PC-3 (cell line): Measurements from ENCODE around the gene ADAMTSL1. TPM values are rescaled to one million over a fixed set of nuclear protein-coding genes. Genes with fewer than 3 reads are reported as not detected.

Experiments used
- ATAC-seq: fragments of 200-7000 bp; cut with Tn5 transposase; 2 replicates; pipeline ENCODE4 v1.9.1; 2020; ENCODE audit warnings: mild to moderate bottlenecking, moderate library complexity
- BruUV-seq: library from RNA; stranded (reverse); fragments of 400-500 nt; replicated peaks from 2 replicates; lab custom pipeline; 2021; lab: Mats Ljungman, UMichigan
- CTCF ChIA-PET: fragments of 300-600 bp; sonication (Branson Sonifier 250); formaldehyde crosslinking; loops from one replicate; lab custom pipeline; 2022; ENCODE audit warnings: antibody characterized with exemption; lab: Charles Lee
- POLR2A ChIA-PET: fragments of 300-600 bp; sonication (Branson Sonifier 250); formaldehyde crosslinking; loops from one replicate; lab custom pipeline; 2022; ENCODE audit warnings: antibody characterized with exemption; ENCODE audit not compliant: unreplicated experiment; lab: Charles Lee
- DNase-seq: peaks from one replicate; pipeline ENCODE4 v3.0.0-alpha.2; 2015
- H2AFZ ChIP-seq: fragments of 300-600 bp; sonication (generic); 2 replicates; pipeline ENCODE4 v1.6.0; 2016; ENCODE audit warnings: antibody characterized with exemption, low read length
- H3F3A ChIP-seq: fragments of 300-600 bp; sonication (generic); one replicate; pipeline ENCODE4 v1.6.0; 2017; ENCODE audit warnings: antibody characterized with exemption, low read length, control low read depth, mild to moderate bottlenecking; ENCODE audit not compliant: unreplicated experiment
- H3K27ac ChIP-seq: fragments of 300-600 bp; sonication (generic); 2 replicates; pipeline ENCODE4 v1.5.1; 2016; ENCODE audit warnings: mild to moderate bottlenecking, low read length
- H3K27me3 ChIP-seq: fragments of 300-600 bp; sonication (generic); 2 replicates; pipeline ENCODE4 v1.6.1; 2016; ENCODE audit warnings: low read length, mixed read lengths
- H3K36me3 ChIP-seq: fragments of 300-600 bp; sonication (generic); 2 replicates; pipeline ENCODE4 v1.6.1; 2016; ENCODE audit warnings: low read depth, mixed run types, low read length, mixed read lengths
- H3K4me1 ChIP-seq: fragments of 300-600 bp; sonication (generic); 2 replicates; pipeline ENCODE4 v1.5.1; 2016; ENCODE audit warnings: low read length; ENCODE audit not compliant: insufficient read depth
- H3K4me2 ChIP-seq: fragments of 300-600 bp; sonication (generic); 2 replicates; pipeline ENCODE4 v1.6.0; 2016; ENCODE audit warnings: low read length
- H3K4me3 ChIP-seq: fragments of 300-600 bp; sonication (generic); 2 replicates; pipeline ENCODE4 v1.5.1; 2016; ENCODE audit warnings: mild to moderate bottlenecking, low read length, mixed read lengths
- H3K79me2 ChIP-seq: fragments of 300-600 bp; sonication (generic); 2 replicates; pipeline ENCODE4 v1.6.1; 2017; ENCODE audit warnings: low read length, mixed read lengths
- H3K9ac ChIP-seq: fragments of 300-600 bp; sonication (generic); 2 replicates; pipeline ENCODE4 v1.6.0; 2016; ENCODE audit warnings: mild to moderate bottlenecking, low read length
- H3K9me2 ChIP-seq: fragments of 300-600 bp; sonication (generic); replicated peaks from 2 replicates; pipeline ENCODE4 v1.6.1; 2016; ENCODE audit warnings: mixed run types, low read length, mixed read lengths
- H3K9me3 ChIP-seq: fragments of 300-600 bp; sonication (generic); 2 replicates; pipeline ENCODE4 v1.6.1; 2016; ENCODE audit warnings: low read length, mixed read lengths
- H4K20me1 ChIP-seq: fragments of 300-600 bp; sonication (generic); 2 replicates; pipeline ENCODE4 v1.6.1; 2016; ENCODE audit warnings: low read length, mixed read lengths
- CTCF ChIP-seq: fragments of 300-600 bp; sonication (generic); conservative IDR thresholded peaks from 2 replicates; pipeline ENCODE4 v1.5.1; 2017; ENCODE audit warnings: antibody characterized with exemption, low read depth, mild to moderate bottlenecking, low read length
- EZH2 ChIP-seq: fragments of 300-600 bp; sonication (generic); IDR thresholded peaks from one replicate; pipeline ENCODE4 v1.6.1; 2017; ENCODE audit warnings: antibody characterized with exemption, mild to moderate bottlenecking, low read length; ENCODE audit not compliant: unreplicated experiment
- EZH2phosphoT487 ChIP-seq: fragments of 300-600 bp; sonication (generic); IDR thresholded peaks from 2 replicates; pipeline ENCODE4 v1.6.1; 2018; ENCODE audit warnings: mild to moderate bottlenecking, antibody characterized with exemption, low read length, borderline replicate concordance
- intact Hi-C: fragments of 100-400 bp; cut with micrococcal nuclease; formaldehyde crosslinking; loops from 2 replicates; pipeline ENCODE4 v1.9.0; 2023
- total RNA-seq: library from RNA; depleted of rRNA; stranded (reverse); fragments of >200 nt; gene quantifications from 2 replicates; pipeline ENCODE4 v1.2.3, GENCODE V29; 2014

The ADAMTSL1 gene
- total RNA-seq, 1 experiment from 2014 or later = 0.26 TPM

GRCh38 chr9:18755263-18755662 lies 281.3 kb downstream of the ADAMTSL1 start:
- H3F3A ChIP-seq = no peaks in the 10 kb centered on the region
- no peaks in the 10 kb centered on the region for H3K9me2 ChIP-seq
- H3K9me3 ChIP-seq = no peaks in the 10 kb centered on the region
- POLR2A ChIA-PET = no interaction called here
- no peak overlapping the region for H3K4me3 ChIP-seq
- TF ChIP-seq EZH2 (no peak), CTCF (no peak), EZH2phosphoT487 (no peak)
- no peaks in the 10 kb centered on the region for H3K36me3 ChIP-seq
- intact Hi-C loops = no loop called here
- no peaks in the 10 kb centered on the region for H3K4me1 ChIP-seq
- H2AFZ ChIP-seq = no peak overlapping the region
- H3K79me2 ChIP-seq = no peaks in the 10 kb centered on the region
- CTCF ChIA-PET = no interaction called here
- no TSS peak for BruUV-seq
- H3K4me2 ChIP-seq = no peak overlapping the region
- H3K27ac ChIP-seq = no peak overlapping the region
- no peaks in the 10 kb centered on the region for H3K27me3 ChIP-seq
- H3K9ac ChIP-seq = no peak overlapping the region
- no peaks in the 10 kb centered on the region for H4K20me1 ChIP-seq
- DNase-seq (no peak), ATAC-seq (no peak)

- intact Hi-C loops = no loop called here
- no peaks in the 10 kb centered on the region for H3F3A ChIP-seq
- H2AFZ ChIP-seq = no peak overlapping the region
- ChIA-PET CTCF (no interaction called here), POLR2A (no interaction called here)
- TF ChIP-seq EZH2 (no peak), EZH2phosphoT487 (no peak)
- no peak overlapping the region for H3K4me2 ChIP-seq
- H3K9me3 ChIP-seq = no peaks in the 10 kb centered on the region
- DNase-seq = no peak
- no peak overlapping the region for H3K27ac ChIP-seq
- no peaks in the 10 kb centered on the region for H3K27me3 ChIP-seq
- H3K4me1 ChIP-seq = no peaks in the 10 kb centered on the region
- H4K20me1 ChIP-seq = no peaks in the 10 kb centered on the region
- no peak overlapping the region for H3K9ac ChIP-seq
- ATAC-seq = no peak
- no peaks in the 10 kb centered on the region for H3K36me3 ChIP-seq
- H3K79me2 ChIP-seq = no peaks in the 10 kb centered on the region
- no peaks in the 10 kb centered on the region for H3K9me2 ChIP-seq
- no peak overlapping the region for H3K4me3 ChIP-seq
- BruUV-seq = no TSS peak
These were observed 282.8 kb downstream of the ADAMTSL1 start for GRCh38 chr9:18756712-18757125.

GRCh38 chr9:18759827-18760226 lies 285.9 kb downstream of the ADAMTSL1 start:
- intact Hi-C loops = no loop called here
- no peak overlapping the region for H2AFZ ChIP-seq
- no peak for TF ChIP-seq EZH2
- TF ChIP-seq EZH2phosphoT487 = no peak
- no peak for TF ChIP-seq CTCF
- H3K4me1 ChIP-seq = no peaks in the 10 kb centered on the region
- ChIA-PET CTCF (no interaction called here), POLR2A (no interaction called here)
- no peak overlapping the region for H3K4me3 ChIP-seq
- H3K4me2 ChIP-seq = no peak overlapping the region
- ATAC-seq = no peak
- no TSS peak for BruUV-seq
- H4K20me1 ChIP-seq = no peaks in the 10 kb centered on the region
- no peaks in the 10 kb centered on the region for H3K36me3 ChIP-seq
- no peaks in the 10 kb centered on the region for H3K79me2 ChIP-seq
- H3F3A ChIP-seq = no peaks in the 10 kb centered on the region
- H3K9me3 ChIP-seq = no peaks in the 10 kb centered on the region
- no peaks in the 10 kb centered on the region for H3K9me2 ChIP-seq
- no peaks in the 10 kb centered on the region for H3K27me3 ChIP-seq
- DNase-seq = no peak
- H3K9ac ChIP-seq = no peak overlapping the region
- H3K27ac ChIP-seq = no peak overlapping the region
